Hepatocyte (in vitro differentiated cells): ENCODE measurements around the gene MTNR1A.

Source experiments
- EZH2 ChIP-seq: fragments of 200-600 bp; sonication (generic); IDR thresholded peaks from 2 replicates; pipeline ENCODE4 v1.6.1; 2016; ENCODE audit warnings: antibody characterized with exemption, mild to moderate bottlenecking, borderline replicate concordance
- EZH2phosphoT487 ChIP-seq: fragments of 200-600 bp; sonication (generic); IDR thresholded peaks from one replicate; pipeline ENCODE4 v1.6.1; 2018; ENCODE audit warnings: antibody characterized with exemption, mild to moderate bottlenecking, low read depth, moderate library complexity; ENCODE audit not compliant: unreplicated experiment, severe bottlenecking
- TF ChIP-seq, protein P1 (sequence below): fragments of 200-600 bp; sonication (generic); IDR thresholded peaks from 2 replicates; pipeline ENCODE4 v1.5.1; 2016; ENCODE audit warnings: antibody characterized with exemption, mild to moderate bottlenecking; ENCODE audit not compliant: poor library complexity

- TF ChIP-seq, protein P1, sequence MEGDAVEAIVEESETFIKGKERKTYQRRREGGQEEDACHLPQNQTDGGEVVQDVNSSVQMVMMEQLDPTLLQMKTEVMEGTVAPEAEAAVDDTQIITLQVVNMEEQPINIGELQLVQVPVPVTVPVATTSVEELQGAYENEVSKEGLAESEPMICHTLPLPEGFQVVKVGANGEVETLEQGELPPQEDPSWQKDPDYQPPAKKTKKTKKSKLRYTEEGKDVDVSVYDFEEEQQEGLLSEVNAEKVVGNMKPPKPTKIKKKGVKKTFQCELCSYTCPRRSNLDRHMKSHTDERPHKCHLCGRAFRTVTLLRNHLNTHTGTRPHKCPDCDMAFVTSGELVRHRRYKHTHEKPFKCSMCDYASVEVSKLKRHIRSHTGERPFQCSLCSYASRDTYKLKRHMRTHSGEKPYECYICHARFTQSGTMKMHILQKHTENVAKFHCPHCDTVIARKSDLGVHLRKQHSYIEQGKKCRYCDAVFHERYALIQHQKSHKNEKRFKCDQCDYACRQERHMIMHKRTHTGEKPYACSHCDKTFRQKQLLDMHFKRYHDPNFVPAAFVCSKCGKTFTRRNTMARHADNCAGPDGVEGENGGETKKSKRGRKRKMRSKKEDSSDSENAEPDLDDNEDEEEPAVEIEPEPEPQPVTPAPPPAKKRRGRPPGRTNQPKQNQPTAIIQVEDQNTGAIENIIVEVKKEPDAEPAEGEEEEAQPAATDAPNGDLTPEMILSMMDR: no peak
- TF ChIP-seq EZH2 (no peak), EZH2phosphoT487 (no peak)
Observed at GRCh38 chr4:186514271-186514950, 41.0 kb downstream of the MTNR1A start.
